Activated CD4-positive, CD25-positive, alpha-beta regulatory T cell treated with anti-CD3 and anti-CD28 coated beads, Interleukin-2, amount 50 U/mL, for 72 hours (primary cell): ENCODE measurements around the gene CDH13.

ENCODE experiments used
- DNase-seq: peaks from one replicate; pipeline ENCODE4 v3.0.0; 2021

Gene CDH13

GRCh38 chr16:83136924-83137323 is 510.2 kb downstream of the CDH13 start:
- DNase-seq: no peak

GRCh38 chr16:83137326-83137781 is 510.6 kb downstream of the CDH13 start:
- no peak for DNase-seq

GRCh38 chr16:83137894-83138293 is 511.1 kb downstream of the CDH13 start:
- no peak for DNase-seq

GRCh38 chr16:83138512-83138911 is 511.7 kb downstream of the CDH13 start:
- no peak for DNase-seq

- DNase-seq: no peak
Observed at GRCh38 chr16:83138976-83139690, 512.4 kb downstream of the CDH13 start.

- DNase-seq: no peak
Observed at GRCh38 chr16:83143788-83144187, 517.0 kb downstream of the CDH13 start.

GRCh38 chr16:83145297-83145696 is 518.5 kb downstream of the CDH13 start:
- DNase-seq: no peak

GRCh38 chr16:83147244-83147643 is 520.5 kb downstream of the CDH13 start:
- DNase-seq: no peak

- no peak for DNase-seq
Observed at GRCh38 chr16:83158320-83158957, 531.7 kb downstream of the CDH13 start.

GRCh38 chr16:83159049-83159448 is 532.3 kb downstream of the CDH13 start:
- no peak for DNase-seq

- DNase-seq: no peak
Observed at GRCh38 chr16:83160287-83161020, 533.7 kb downstream of the CDH13 start.

GRCh38 chr16:83162791-83163190 is 536.0 kb downstream of the CDH13 start:
- no peak for DNase-seq

- no peak for DNase-seq
Observed at GRCh38 chr16:83164816-83165215, 538.0 kb downstream of the CDH13 start.

- DNase-seq: no peak
Observed at GRCh38 chr16:83171396-83171795, 544.6 kb downstream of the CDH13 start.

- DNase-seq: no peak
Observed at GRCh38 chr16:83174671-83175070, 547.9 kb downstream of the CDH13 start.

- no peak for DNase-seq
Observed at GRCh38 chr16:83176802-83177201, 550.0 kb downstream of the CDH13 start.

GRCh38 chr16:83185902-83186301 is 559.1 kb downstream of the CDH13 start:
- DNase-seq: no peak

- DNase-seq: no peak
Observed at GRCh38 chr16:83187405-83187804, 560.6 kb downstream of the CDH13 start.

- no peak for DNase-seq
Observed at GRCh38 chr16:83196796-83197195, 570.0 kb downstream of the CDH13 start.

GRCh38 chr16:83197450-83197849 is 570.7 kb downstream of the CDH13 start:
- no peak for DNase-seq

- DNase-seq: no peak
Observed at GRCh38 chr16:83198977-83199376, 572.2 kb downstream of the CDH13 start.

- no peak for DNase-seq
Observed at GRCh38 chr16:83200005-83200779, 573.4 kb downstream of the CDH13 start.

GRCh38 chr16:83201748-83202147 is 575.0 kb downstream of the CDH13 start:
- no peak for DNase-seq
